ENCODE results near the gene TBC1D21. TPM values are rescaled to one million over a fixed set of nuclear protein-coding genes. Genes with fewer than 3 reads are reported as not detected.

Gene TBC1D21
- total RNA-seq, 1 donor from 2014 or later: not detected

DNA sequence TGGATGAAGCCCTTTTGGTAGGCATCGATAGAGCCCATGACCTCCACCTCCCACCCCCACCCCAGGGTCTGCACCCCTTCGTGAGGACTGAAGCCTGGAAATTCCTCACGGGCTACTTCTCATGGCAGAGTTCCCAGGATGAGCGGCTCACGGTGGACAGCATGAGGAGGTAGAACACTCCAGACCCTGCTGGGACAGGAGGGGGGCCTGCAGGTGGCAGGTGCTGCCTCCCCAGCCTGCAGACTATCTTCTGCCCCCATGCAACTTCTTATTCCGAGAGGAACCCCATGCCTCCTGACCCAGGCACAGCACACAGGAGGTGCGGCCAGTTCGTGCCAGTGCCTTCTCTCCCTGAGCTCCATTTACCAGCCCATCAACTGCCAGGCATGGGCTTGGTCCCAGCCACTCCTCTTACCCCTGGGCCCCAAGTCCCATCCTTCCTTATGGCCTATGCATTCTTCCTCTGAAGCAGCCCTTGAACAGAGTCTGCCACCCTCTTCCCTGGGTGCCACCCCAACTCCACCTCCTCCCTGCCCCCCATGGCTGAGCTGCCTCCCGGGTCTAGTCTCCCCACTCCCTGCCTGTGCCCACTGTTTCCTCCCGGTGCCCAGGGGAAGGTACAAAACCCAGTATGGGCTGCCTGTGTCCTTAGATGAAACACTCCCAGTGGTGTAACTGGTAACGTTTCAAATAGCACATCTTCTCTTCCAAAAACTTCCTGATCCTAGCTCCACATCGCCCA lies 8.4 kb downstream of the TBC1D21 start:
- TF ChIP-seq, protein P1, sequence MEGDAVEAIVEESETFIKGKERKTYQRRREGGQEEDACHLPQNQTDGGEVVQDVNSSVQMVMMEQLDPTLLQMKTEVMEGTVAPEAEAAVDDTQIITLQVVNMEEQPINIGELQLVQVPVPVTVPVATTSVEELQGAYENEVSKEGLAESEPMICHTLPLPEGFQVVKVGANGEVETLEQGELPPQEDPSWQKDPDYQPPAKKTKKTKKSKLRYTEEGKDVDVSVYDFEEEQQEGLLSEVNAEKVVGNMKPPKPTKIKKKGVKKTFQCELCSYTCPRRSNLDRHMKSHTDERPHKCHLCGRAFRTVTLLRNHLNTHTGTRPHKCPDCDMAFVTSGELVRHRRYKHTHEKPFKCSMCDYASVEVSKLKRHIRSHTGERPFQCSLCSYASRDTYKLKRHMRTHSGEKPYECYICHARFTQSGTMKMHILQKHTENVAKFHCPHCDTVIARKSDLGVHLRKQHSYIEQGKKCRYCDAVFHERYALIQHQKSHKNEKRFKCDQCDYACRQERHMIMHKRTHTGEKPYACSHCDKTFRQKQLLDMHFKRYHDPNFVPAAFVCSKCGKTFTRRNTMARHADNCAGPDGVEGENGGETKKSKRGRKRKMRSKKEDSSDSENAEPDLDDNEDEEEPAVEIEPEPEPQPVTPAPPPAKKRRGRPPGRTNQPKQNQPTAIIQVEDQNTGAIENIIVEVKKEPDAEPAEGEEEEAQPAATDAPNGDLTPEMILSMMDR (IDR thresholded peaks at IDR 0.05; ENCODE audit: unreplicated experiment): no peak
- peaks cover 5% of the 10 kb centered on the region for H3K4me1 Mint-ChIP-seq (ENCODE audit: unreplicated experiment)
- H3K27ac Mint-ChIP-seq (ENCODE audit: unreplicated experiment): no peak overlapping the region
- peaks cover 4% of the 10 kb centered on the region for H3K36me3 Mint-ChIP-seq (ENCODE audit: low read depth, unreplicated experiment)
- no peak overlapping the region for H3K4me3 Mint-ChIP-seq (ENCODE audit: unreplicated experiment)
- no peaks in the 10 kb centered on the region for H3K9me3 Mint-ChIP-seq (ENCODE audit: unreplicated experiment)
- no peak for DNase-seq (ENCODE audit: low spot score)
- peaks cover 4% of the 10 kb centered on the region for H3K27me3 Mint-ChIP-seq (ENCODE audit: unreplicated experiment)

DNA sequence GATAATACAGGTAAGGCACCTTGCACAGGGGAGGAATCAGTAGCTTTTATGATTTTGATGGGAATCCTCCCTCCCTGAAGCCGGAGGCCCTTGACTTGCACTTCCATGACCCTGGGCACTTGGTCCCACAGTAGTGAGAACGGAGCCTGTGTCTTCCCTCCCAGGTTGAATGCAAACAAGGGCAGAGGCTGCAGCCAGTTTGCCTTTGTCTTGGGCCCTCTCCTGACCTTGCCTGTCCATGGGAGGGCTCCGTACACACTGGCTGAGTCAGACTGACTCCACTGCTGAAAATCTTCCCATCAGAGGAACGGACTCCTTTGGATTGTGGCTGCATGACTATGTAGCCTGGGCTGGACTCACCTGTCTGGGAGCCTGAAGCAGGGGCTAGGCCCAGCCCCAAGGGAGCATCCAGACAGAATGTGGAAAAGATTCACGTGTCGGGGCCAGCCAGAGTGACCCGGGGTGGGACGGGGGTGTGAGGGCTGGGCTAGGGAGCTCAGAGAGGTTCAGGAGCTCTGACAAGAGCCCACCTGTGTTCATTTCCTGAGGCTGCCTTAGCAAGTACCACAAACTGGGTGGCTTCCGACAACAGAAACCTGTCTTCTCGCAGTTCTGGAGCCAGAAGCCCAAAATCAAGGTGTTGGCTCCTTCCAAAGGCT lies 9.5 kb downstream of the TBC1D21 start:
- Mint-ChIP-seq H3K27me3 (ENCODE audit: unreplicated experiment) (peaks cover 4% of the 10 kb centered on the region), H3K27ac (ENCODE audit: unreplicated experiment) (no peak overlapping the region), H3K4me3 (ENCODE audit: unreplicated experiment) (no peak overlapping the region), H3K36me3 (ENCODE audit: low read depth, unreplicated experiment) (peaks cover 4% of the 10 kb centered on the region), H3K9me3 (ENCODE audit: unreplicated experiment) (no peaks in the 10 kb centered on the region), H3K4me1 (ENCODE audit: unreplicated experiment) (peaks cover 5% of the 10 kb centered on the region)
- no peak for DNase-seq (ENCODE audit: low spot score)
- TF ChIP-seq, protein P1 (IDR thresholded peaks at IDR 0.05; ENCODE audit: unreplicated experiment): no peak

DNA sequence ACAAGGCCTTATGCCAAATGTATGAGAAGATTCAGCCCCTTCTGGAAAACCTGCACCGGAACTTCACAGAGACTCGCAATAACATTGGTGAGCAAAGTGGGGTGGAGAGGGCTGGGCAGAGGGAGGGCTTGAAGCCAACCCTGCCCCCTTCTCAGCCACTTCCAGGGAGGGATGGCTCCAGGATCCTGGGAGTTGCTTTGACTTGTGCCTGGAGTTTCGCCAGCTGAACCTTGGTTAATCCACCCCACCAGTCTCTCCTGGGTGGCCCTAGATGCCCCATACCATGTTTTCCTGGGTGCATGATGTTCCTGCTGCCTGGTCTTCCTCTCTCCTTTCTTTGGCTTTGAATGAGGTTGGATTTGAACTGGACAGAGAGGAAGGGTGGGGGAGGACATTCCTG lies 10.8 kb downstream of the TBC1D21 start:
- Mint-ChIP-seq H3K27ac (ENCODE audit: unreplicated experiment) (no peak overlapping the region), H3K27me3 (ENCODE audit: unreplicated experiment) (peaks cover 5% of the 10 kb centered on the region)
- TF ChIP-seq, protein P1 (IDR thresholded peaks at IDR 0.05; ENCODE audit: unreplicated experiment): no peak

DNA sequence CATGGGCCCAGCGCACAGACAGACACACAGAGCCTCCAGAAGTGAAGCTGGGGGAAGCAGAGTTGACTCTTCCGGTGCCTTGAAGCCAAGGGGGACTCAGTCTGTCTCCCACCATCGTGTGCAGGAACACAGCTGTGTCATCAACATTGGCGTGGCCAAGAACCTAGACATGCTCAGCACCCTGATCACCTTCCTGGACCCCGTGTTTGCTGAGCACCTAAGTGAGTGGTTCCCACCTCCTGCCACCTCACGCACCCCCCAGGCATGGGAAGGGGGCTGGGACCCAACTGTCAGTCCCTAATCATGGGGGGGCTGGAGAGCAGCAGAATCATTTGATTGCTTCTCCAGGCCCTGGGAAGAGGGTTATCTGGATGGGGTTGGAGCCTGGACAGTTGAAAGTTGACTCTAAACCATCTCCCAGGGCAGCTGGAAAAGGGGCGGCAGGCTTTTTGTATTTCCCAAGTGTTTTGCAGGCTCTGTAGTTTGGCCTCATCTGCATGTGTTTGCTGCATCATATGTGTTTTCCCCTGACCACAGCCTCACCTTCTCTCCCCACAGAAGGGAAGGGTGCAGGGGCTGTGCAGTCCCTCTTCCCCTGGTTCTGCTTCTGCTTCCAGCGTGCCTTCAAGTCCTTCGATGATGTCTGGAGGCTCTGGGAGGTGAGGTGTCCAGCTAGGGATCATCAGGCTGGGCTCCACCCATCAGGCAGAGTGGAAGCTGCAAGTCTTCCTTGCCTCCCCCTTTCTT lies 12.8 kb downstream of the TBC1D21 start:
- no peak for DNase-seq (ENCODE audit: low spot score)
- H3K27ac Mint-ChIP-seq (ENCODE audit: unreplicated experiment): no peak overlapping the region
- H3K4me3 Mint-ChIP-seq (ENCODE audit: unreplicated experiment): no peak overlapping the region
- no peaks in the 10 kb centered on the region for H3K9me3 Mint-ChIP-seq (ENCODE audit: unreplicated experiment)
- peaks cover 11% of the 10 kb centered on the region for H3K27me3 Mint-ChIP-seq (ENCODE audit: unreplicated experiment)
- H3K4me1 Mint-ChIP-seq (ENCODE audit: unreplicated experiment): peaks cover 4% of the 10 kb centered on the region
- TF ChIP-seq, protein P1 (IDR thresholded peaks at IDR 0.05; ENCODE audit: unreplicated experiment): no peak
- H3K36me3 Mint-ChIP-seq (ENCODE audit: low read depth, unreplicated experiment): peaks cover 4% of the 10 kb centered on the region

More for the DNA sequence above, 10.8 kb downstream of the TBC1D21 start:
- no peak for DNase-seq (ENCODE audit: low spot score)
- Mint-ChIP-seq H3K4me1 (ENCODE audit: unreplicated experiment) (no peaks in the 10 kb centered on the region), H3K4me3 (ENCODE audit: unreplicated experiment) (no peak overlapping the region), H3K9me3 (ENCODE audit: unreplicated experiment) (no peaks in the 10 kb centered on the region), H3K36me3 (ENCODE audit: low read depth, unreplicated experiment) (peaks cover 4% of the 10 kb centered on the region)

Measured in endothelial cell (in vitro differentiated cells).